NOMO-1 (cell line): ENCODE results near the gene PUSL1.
A peak's percentile ranks its signal among the peaks of the same experiment; 100 is the strongest.

Experiments used
- DNase-seq, 2 experiments: peaks; one replicate each; lab custom pipeline; 2025; ENCODE audit not compliant: unreplicated experiment in 2 of 2; lab: John Stamatoyannopoulos, UW

Gene PUSL1

GRCh38 chr1:1307923-1308755 lies at the start of gene PUSL1, which contains the start of gene ACAP3:
Gene PUSL1, plus strand, starts transcription at chr1:1308597. Its CDS starts 47 bp downstream, at chr1:1308644.
Gene ACAP3, minus strand, starts transcription at chr1:1307930. Its CDS starts 115 bp downstream, at chr1:1307815.
- DNase-seq, result peak; percentile 94 to 97

GRCh38 chr1:1259119-1259488 lies 49.3 kb upstream of the PUSL1 start:
- DNase-seq, result no peak

- no peak for DNase-seq
Measured at GRCh38 chr1:1259540-1259939, 48.9 kb upstream of the PUSL1 start.

DNA sequence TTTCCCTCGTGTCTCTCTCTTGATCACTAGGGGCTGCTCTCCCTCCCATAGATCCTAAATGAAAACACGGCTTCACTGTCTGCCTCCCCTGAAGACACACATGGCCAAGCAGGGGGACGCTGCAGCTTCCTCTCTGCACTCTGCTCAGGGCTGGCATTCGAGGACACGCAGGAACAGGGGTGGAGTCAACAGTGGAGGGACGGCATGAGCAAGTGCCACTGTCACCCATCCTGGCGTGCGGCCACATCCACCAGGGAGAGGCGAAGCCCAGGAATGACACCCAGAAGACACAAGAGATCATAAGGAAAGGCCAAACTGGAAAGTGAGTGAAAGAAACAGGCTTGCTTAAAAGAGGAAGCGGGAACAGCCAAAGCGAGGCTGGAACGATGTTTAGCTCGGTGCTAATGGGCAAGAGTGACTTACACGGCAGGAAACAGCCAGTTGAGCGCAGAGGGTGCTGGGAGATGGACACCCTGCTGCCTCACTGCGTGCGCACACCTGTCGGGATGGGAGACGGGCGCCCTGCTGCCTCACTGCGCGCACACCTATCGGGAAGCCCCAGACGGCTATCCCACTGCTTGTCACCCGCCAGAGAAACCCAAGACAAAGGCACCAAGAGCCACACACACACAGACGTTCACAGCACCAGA lies 48.3 kb upstream of the PUSL1 start:
- DNase-seq, result peak; percentile 70 to 78

- DNase-seq, result no peak
Measured at GRCh38 chr1:1260843-1261560, 47.4 kb upstream of the PUSL1 start.

GRCh38 chr1:1262071-1262470 lies 46.3 kb upstream of the PUSL1 start:
- DNase-seq, result no peak

DNA sequence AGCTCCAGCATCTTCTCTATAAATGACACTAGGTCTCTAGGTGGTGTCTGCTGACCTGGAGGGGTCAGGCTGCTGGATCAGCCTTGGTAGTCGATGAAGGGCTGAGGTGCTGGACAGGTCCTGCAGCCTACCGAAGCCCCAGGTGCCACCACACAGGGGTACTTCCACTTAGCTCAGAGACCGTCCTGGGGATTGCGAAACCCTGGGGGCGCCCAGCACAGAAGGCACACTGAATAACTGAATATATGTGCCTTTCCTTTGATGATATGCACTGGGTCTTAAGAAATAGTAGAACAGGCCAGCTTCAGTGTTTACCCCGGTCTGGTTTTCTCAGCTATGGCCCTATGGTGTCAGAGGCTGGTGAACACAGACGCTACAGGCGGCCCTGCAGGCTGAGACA lies 45.6 kb upstream of the PUSL1 start:
- no peak for DNase-seq

DNA sequence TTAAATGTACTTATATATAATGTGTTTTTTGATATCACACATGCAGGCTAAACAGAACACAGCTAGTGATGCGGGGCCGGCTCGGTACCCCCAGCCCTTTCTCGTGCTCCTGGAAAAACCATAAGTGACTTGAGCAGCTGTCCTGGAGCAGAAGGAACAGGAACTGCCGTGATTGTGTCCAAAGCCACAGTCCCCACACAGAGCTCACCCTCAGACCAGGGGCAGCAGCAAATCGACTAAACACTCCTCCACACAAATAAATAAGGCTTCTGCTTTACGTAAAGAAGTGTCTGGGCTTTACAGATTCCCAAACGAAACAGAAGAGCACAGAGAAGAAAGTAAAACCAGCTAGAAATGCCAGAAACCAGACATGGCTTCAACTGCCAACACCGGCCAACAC lies 44.4 kb upstream of the PUSL1 start:
- DNase-seq, result no peak

DNA sequence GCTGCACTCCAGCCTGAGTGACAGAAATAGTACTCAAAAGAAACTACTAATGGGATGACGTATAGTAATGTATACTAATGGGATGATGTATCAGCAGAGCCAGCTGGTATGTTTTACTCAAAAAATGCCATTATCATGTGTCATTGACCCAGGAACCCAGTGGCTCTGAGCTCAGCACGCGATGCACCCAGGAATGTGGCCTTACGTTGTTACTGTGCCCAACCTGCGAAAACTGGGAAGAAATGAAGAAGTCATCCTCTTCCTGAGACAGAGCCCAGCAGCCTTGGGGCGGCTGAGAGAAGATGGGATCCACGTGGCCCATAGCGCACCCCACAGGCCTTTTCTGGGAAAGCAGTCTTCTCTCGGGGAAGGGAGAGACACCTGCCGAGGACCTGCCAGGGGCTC lies 43.5 kb upstream of the PUSL1 start:
- DNase-seq, result no peak

DNA sequence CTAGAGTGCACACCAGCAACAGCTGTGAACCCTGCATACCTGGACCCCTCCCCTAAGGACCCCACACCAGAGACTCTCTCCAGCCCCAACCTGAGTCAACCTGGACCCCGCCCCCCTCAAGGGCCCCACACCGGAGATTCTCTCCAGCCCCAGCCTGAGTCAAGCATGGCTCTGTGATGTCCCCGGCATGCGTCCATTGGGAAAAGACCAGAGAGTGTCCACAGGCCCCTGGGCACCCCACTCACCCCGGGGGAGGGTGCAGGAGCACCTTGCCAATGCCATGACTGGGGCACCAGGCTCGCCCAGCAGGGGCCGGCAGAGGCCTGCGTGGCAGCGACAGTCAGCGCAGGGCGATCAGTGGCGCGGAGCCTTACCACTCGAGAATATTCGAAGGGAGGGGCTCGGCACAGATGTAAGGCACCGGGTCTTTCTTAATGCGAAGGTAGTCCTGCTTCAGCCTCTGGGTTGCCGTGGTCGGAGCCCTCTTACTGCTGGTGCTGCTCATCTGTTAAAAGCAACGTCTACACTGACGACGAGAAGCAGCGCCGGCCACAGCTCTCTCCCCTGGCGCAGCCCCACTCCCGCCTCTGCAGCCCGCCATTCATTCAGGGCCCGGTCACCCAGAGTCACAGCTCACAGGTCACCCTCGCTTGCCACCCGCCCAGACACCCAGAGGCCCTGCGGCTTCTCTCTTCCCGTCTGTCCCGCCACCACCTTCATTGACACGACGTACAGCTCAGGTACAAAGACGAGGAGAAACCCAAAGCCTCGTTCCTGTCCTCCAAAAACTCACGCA lies 40.7 kb upstream of the PUSL1 start:
- DNase-seq, result no peak

GRCh38 chr1:1268284-1268682 lies 40.1 kb upstream of the PUSL1 start:
- DNase-seq, result no peak

- no peak for DNase-seq
Measured at GRCh38 chr1:1270813-1271212, 37.6 kb upstream of the PUSL1 start.

DNA sequence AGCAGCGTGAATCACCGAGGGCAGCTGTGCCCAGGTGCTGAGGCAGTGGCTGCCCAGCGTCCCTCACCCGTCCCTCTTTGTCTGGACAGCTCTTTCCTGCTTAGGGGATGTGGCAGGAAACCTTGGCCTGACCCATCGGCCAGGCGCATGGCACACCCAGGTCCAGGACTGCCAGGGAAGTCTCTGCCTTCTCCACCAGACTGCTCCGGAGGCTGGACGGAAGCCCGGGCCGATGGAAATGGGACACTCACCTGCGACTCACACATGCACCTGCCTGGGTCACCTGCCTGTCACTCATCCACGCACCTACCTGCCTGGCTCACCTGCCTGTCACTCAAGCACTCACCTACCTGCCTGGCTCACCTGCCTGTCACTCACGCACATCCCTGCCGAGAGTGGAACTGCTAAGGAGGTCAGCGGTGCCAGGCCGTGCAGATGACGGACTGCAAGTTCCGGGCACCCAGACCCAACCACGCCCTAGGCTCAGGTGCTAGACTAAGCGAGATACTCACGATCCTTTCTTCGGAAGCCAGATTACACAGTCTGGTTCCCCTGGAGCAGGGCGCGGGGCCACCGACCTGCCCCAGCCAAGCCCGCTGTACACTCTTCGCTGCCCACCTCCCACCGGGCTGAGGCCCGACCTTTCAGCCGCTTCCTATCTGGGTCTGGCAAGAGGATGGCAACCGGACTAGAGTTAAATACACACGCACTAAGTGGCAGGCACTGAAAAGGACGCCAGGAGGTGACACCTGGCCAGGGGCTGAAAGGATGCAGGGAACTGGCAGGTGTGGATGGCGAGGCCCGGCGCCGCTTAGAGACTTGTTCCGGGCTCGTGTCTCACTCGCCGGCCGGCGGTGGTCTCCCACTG lies 35.8 kb upstream of the PUSL1 start:
- peak in 1 of 2 experiments; percentile 7 for DNase-seq

DNA sequence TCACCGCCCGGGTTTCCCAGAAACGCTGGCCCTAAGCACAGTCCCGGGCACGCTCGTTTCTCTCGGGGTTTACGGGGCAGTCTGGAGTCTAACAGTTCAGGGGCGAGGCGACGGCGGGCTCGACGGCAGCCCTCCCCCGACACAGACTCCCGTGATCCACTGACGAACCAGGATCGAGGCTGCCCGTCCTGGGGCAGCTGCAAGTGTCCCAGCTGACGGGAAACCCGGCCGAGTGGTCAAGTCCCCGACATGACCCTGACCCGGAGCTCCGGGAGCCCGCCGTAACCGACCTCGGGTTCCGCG lies 35.2 kb upstream of the PUSL1 start:
- no peak for DNase-seq

DNA sequence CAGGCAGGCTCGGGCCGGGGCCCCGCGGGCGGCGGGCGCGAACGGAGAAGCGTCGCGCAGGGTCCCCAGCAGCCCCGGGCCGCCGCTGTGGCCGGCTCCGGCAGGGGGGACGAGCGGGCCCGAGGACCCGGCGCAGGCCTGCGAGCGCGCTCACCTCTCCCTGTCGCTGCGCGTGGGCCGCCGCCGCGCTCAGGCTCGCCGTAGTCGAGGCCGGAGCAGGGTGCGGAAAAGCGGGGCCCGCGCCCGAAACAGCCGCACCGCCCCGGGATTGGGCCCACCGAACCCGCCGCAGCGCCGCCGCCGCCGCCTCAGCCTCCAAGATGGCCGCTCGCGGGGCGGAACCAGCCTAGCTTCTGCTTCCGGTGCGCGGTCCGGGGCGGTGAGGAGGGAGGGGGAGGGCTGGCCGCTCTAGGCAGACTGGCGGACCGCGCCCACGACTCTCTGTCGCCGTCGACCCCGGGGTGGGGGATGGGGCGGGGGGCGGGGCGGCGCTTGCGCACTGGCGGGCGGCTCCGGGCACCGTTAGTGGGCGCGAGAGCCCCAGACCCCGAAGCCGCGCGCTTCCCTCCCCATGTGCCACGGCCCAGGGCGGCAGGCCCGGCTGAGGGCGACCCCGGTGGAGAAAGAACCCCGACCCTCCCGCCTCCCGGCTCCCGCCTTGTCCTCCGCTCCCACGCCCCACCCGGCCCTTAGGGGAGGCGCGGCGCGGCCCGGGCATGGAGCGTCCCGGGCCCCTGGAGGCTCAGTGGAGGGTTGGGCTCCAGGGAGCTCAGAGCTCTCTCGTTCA lies 34.7 kb upstream of the PUSL1 start, which contains the start of gene UBE2J2:
Gene UBE2J2, minus strand, starts transcription at position 343 of the 787 bp plus-strand sequence. CDS start 5,862 bp downstream, outside the sequence.
- DNase-seq, result peak; percentile 82 to 83

- DNase-seq, result no peak
Measured at GRCh38 chr1:1274299-1274930, 34.0 kb upstream of the PUSL1 start.

DNA sequence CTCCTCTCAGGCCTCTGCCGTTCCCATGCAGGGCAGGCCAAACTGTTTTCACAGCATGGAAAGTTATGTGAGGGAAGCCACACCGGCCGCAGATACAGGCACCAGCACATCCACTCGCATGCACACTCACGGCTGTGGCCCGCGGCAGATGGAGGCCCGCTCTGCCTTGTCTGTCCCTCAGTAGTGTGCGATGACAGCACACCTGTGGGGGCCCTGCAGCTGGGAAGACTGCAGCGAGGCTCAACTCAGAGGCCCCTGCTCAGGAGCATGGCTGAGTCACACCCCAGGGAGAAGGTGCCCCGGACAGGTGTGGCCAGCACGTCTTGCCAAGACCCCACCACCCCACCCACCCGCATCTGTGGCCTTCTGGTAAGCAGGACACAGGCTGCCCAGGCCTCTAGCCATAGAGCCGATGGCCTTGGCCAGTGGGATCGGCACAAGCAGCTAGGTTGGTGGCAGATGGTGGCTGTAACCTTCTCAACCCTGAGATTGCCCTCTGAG lies 33.4 kb upstream of the PUSL1 start:
- no peak for DNase-seq

DNA sequence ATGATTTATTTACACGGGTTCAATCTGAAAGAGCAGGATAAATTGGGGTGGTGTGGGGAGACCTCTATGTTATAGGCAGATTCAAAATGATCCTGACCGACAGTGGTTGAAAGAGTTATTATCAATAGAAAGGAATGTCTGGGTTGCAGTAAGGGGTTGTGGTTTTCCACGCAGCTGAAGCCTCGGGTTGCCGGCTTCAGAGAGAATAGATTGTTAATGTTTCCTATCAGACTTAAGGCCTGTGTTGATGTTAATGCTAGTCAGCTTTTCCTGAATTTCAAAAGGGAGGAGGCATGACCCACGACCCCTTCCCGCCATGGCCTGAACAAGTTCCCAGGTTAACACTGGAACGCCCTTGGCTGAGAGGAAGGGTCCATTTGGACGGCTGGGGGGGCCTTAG lies 32.6 kb upstream of the PUSL1 start:
- no peak for DNase-seq
